ENCODE measurements around the gene TMEM271. TPM values are rescaled to one million over a fixed set of nuclear protein-coding genes. Genes with fewer than 3 reads are reported as not detected.

The TMEM271 gene
- total RNA-seq, 1 donor from 2014 or later = not detected

DNA sequence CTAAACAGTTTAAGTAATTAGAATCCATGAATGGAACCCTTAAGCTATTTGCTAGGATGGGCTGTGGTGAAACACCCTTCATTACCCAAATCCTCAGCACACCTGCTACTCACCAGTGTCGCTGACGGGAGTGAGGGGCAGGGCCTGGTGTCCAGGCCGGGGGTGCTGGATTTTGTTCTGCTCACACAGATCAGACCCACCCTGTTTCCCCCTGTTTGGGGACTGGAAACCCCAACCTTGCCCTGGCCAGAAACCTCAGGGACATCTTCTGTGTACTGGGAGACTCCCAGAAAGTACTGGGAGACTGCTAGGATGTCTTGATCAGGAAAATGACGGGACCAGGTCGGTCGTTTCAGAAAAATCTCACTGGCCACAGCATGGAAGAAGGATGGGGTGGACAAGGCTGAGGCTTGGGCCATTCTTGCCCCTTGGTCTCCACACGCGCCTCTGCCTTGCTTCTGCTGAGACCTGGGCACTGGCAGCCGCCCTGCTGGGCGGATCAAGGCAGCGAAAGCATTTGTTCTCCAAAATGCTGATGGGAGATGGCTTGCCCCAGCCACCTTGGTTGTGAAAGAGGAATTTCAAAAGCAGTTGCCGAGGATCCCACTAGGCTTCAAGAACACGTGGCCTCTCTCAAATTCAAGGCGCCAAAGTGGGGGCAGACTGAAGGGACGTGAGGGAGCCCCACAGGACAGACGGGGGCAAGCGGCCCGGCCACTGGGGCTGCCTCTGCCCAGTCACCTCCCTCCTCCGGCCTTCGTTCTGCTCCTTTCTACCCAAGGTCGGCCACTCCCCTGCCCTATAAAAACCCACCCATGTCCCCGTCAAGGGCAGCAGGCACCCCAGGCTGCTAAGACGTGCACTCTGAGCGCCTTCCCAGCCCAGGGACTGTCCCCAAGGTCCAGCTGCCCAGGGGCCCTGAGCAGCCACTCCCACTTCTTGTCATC, 25.8 kb upstream of the TMEM271 start:
- Histone ChIP-seq H3F3A (ENCODE audit: low read depth) (no peaks in the 10 kb centered on the region), H3K9me3 (ENCODE audit: low read depth) (no peaks in the 10 kb centered on the region), H4K20me1 (ENCODE audit: low read depth) (no peaks in the 10 kb centered on the region), H3K36me3 (no peaks in the 10 kb centered on the region), H3K27me3 (peaks cover 10% of the 10 kb centered on the region), H3K4me3 (no peak overlapping the region), H3K27ac (no peak overlapping the region), H3K4me1 (no peaks in the 10 kb centered on the region), H2AFZ (replicated peaks) (no peak overlapping the region), H3K4me2 (no peak overlapping the region), H3K79me2 (ENCODE audit: low read depth) (no peaks in the 10 kb centered on the region), H3K9ac (no peak overlapping the region)
- Mint-ChIP-seq H3K9me3 (no peaks in the 10 kb centered on the region), H3K27me3 (ENCODE audit: insufficient read depth, low read depth) (peaks cover 6% of the 10 kb centered on the region), H3K4me3 (no peak overlapping the region), H3K4me1 (peaks cover 3% of the 10 kb centered on the region), H3K27ac (no peak overlapping the region), H3K36me3 (no peaks in the 10 kb centered on the region)
- TF ChIP-seq EZH2phosphoT487 (IDR thresholded peaks at IDR 0.05) (no peak), CTCF (IDR thresholded peaks at IDR 0.05) (no peak), EZH2 (IDR thresholded peaks at IDR 0.05) (no peak)
- DNase-seq (ENCODE audit: low spot score) = no peak

GRCh38 chr4:600850-601515, 24.9 kb upstream of the TMEM271 start:
- no peak overlapping the region for H2AFZ ChIP-seq (replicated peaks)
- no peaks in the 10 kb centered on the region for H3F3A ChIP-seq (ENCODE audit: low read depth)
- H3K4me1 ChIP-seq = no peaks in the 10 kb centered on the region
- H3K9me3 ChIP-seq (ENCODE audit: low read depth) = no peaks in the 10 kb centered on the region
- Mint-ChIP-seq H3K27me3 (ENCODE audit: insufficient read depth, low read depth) (peaks cover 6% of the 10 kb centered on the region), H3K36me3 (no peaks in the 10 kb centered on the region), H3K27ac (no peak overlapping the region), H3K4me3 (no peak overlapping the region), H3K4me1 (peaks cover 3% of the 10 kb centered on the region), H3K9me3 (no peaks in the 10 kb centered on the region)
- no peaks in the 10 kb centered on the region for H3K79me2 ChIP-seq (ENCODE audit: low read depth)
- no peaks in the 10 kb centered on the region for H3K36me3 ChIP-seq
- TF ChIP-seq EZH2phosphoT487 (IDR thresholded peaks at IDR 0.05) (no peak), EZH2 (IDR thresholded peaks at IDR 0.05) (no peak), CTCF (IDR thresholded peaks at IDR 0.05) (no peak)
- no peak overlapping the region for H3K27ac ChIP-seq
- peaks cover 19% of the 10 kb centered on the region for H3K27me3 ChIP-seq
- DNase-seq (ENCODE audit: low spot score) = no peak
- no peak overlapping the region for H3K9ac ChIP-seq
- no peaks in the 10 kb centered on the region for H4K20me1 ChIP-seq (ENCODE audit: low read depth)
- no peak overlapping the region for H3K4me3 ChIP-seq
- no peak overlapping the region for H3K4me2 ChIP-seq

- no peaks in the 10 kb centered on the region for H3K79me2 ChIP-seq (ENCODE audit: low read depth)
- Mint-ChIP-seq H3K27ac (no peak overlapping the region), H3K9me3 (peaks cover 5% of the 10 kb centered on the region), H3K36me3 (no peaks in the 10 kb centered on the region), H3K4me1 (peaks cover 3% of the 10 kb centered on the region), H3K27me3 (ENCODE audit: insufficient read depth, low read depth) (peaks cover 9% of the 10 kb centered on the region), H3K4me3 (no peak overlapping the region)
- no peak overlapping the region for H3K4me3 ChIP-seq
- H3K27ac ChIP-seq = no peak overlapping the region
- no peaks in the 10 kb centered on the region for H3K4me1 ChIP-seq
- no peaks in the 10 kb centered on the region for H3K36me3 ChIP-seq
- TF ChIP-seq EZH2 (IDR thresholded peaks at IDR 0.05) = no peak
- H2AFZ ChIP-seq (replicated peaks) = no peak overlapping the region
- no peaks in the 10 kb centered on the region for H3F3A ChIP-seq (ENCODE audit: low read depth)
- H3K9ac ChIP-seq = no peak overlapping the region
- no peak for DNase-seq (ENCODE audit: low spot score)
- peaks cover 27% of the 10 kb centered on the region for H3K27me3 ChIP-seq
- no peaks in the 10 kb centered on the region for H3K9me3 ChIP-seq (ENCODE audit: low read depth)
- H4K20me1 ChIP-seq (ENCODE audit: low read depth) = no peaks in the 10 kb centered on the region
- H3K4me2 ChIP-seq = no peak overlapping the region
Observed at GRCh38 chr4:600166-600565, 24.1 kb upstream of the TMEM271 start.

Measured in neural progenitor cell (in vitro differentiated cells).